HG03457 (cell line): ENCODE results near the gene POTEG.
"Not testable (repeated sequence)": the region's sequence is repeated elsewhere in the genome, so short reads cannot be mapped to it uniquely, and the experiment has no call there.

ENCODE experiments used
- ATAC-seq: cut with Tn5 transposase; IDR thresholded peaks from one replicate; pipeline ENCODE4 v1.9.1; 2021; ENCODE audit warnings: moderate number of reproducible peaks; ENCODE audit not compliant: unreplicated experiment

Gene POTEG

GRCh38 chr14:19434241-19434640 lies at the start of gene POTEG:
Gene POTEG (minus strand): TSS chr14:19434341. CDS start chr14:19434289, 52 bp downstream.
- not testable (repeated sequence) for ATAC-seq

- not testable (repeated sequence) for ATAC-seq
Measured at GRCh38 chr14:19482093-19482492, 48.0 kb upstream of the POTEG start.

- not testable (repeated sequence) for ATAC-seq
Measured at GRCh38 chr14:19481421-19481820, 47.3 kb upstream of the POTEG start.

GRCh38 chr14:19480491-19480890 lies 46.4 kb upstream of the POTEG start:
- ATAC-seq, result not testable (repeated sequence)

- ATAC-seq, result not testable (repeated sequence)
Measured at GRCh38 chr14:19445761-19446160, 11.6 kb upstream of the POTEG start.

GRCh38 chr14:19439826-19440225 lies 5.7 kb upstream of the POTEG start:
- not testable (repeated sequence) for ATAC-seq

- not testable (repeated sequence) for ATAC-seq
Measured at GRCh38 chr14:19439219-19439618, 5.1 kb upstream of the POTEG start.

GRCh38 chr14:19437126-19437443 lies 2.9 kb upstream of the POTEG start:
- not testable (repeated sequence) for ATAC-seq

GRCh38 chr14:19436311-19437125 lies 2.4 kb upstream of the POTEG start:
- not testable (repeated sequence) for ATAC-seq

GRCh38 chr14:19435852-19436251 lies 1.7 kb upstream of the POTEG start:
- ATAC-seq, result not testable (repeated sequence)

GRCh38 chr14:19434891-19435290 lies 750 bp upstream of the POTEG start:
- not testable (repeated sequence) for ATAC-seq

GRCh38 chr14:19433765-19434164 lies 376 bp downstream of the POTEG start:
- not testable (repeated sequence) for ATAC-seq

- ATAC-seq, result not testable (repeated sequence)
Measured at GRCh38 chr14:19408519-19408918, 25.6 kb downstream of the POTEG start.

GRCh38 chr14:19402097-19402496 lies 32.0 kb downstream of the POTEG start:
- ATAC-seq, result not testable (repeated sequence)

- not testable (repeated sequence) for ATAC-seq
Measured at GRCh38 chr14:19394727-19395126, 39.4 kb downstream of the POTEG start.

GRCh38 chr14:19390230-19390629 lies 43.9 kb downstream of the POTEG start:
- not testable (repeated sequence) for ATAC-seq

GRCh38 chr14:19388741-19389140 lies 45.4 kb downstream of the POTEG start:
- ATAC-seq, result not testable (repeated sequence)

GRCh38 chr14:19386996-19387395 lies 47.1 kb downstream of the POTEG start:
- not testable (repeated sequence) for ATAC-seq

- ATAC-seq, result not testable (repeated sequence)
Measured at GRCh38 chr14:19386309-19386708, 47.8 kb downstream of the POTEG start.

- ATAC-seq, result not testable (repeated sequence)
Measured at GRCh38 chr14:19384088-19384781, 49.9 kb downstream of the POTEG start.

GRCh38 chr14:19383008-19383584 lies 51.0 kb downstream of the POTEG start:
- ATAC-seq, result not testable (repeated sequence)

GRCh38 chr14:19380137-19380536 lies 54.0 kb downstream of the POTEG start:
- not testable (repeated sequence) for ATAC-seq
